Natural killer cell (primary cell): Measurements from ENCODE around the gene SPG11. TPM values are rescaled to one million over a fixed set of nuclear protein-coding genes. Genes with fewer than 3 reads are reported as not detected.

ENCODE experiments used
- ATAC-seq, 3 donors: fragments of 150-1000 bp in 2 of 3; fragments of 200-7000 bp in 1 of 3; cut with Tn5 transposase; 1 replicate in 1 of 3; 2 replicates in 2 of 3; pipeline ENCODE4 v1.10.0; 2021; ENCODE audit warnings: mild to moderate bottlenecking in 2 of 3, moderate library complexity in 2 of 3
- DNase-seq, 2 donors: peaks; one replicate each; pipeline versions ENCODE4 v3.0.0 to v3.0.0-alpha.2; 2013 to 2021; ENCODE audit warnings: mixed read lengths in 1 of 2
- H3K27ac ChIP-seq: one replicate; pipeline ENCODE4 v1.5.1; 2013; ENCODE audit warnings: mild to moderate bottlenecking, low read length
- H3K27me3 ChIP-seq: one replicate; pipeline ENCODE4 v1.6.1; 2013; ENCODE audit warnings: low read length; ENCODE audit not compliant: control insufficient read depth, insufficient read depth
- H3K36me3 ChIP-seq: one replicate; pipeline ENCODE4 v1.6.1; 2013; ENCODE audit warnings: low read length; ENCODE audit not compliant: control insufficient read depth, insufficient read depth
- H3K4me1 ChIP-seq: one replicate; pipeline ENCODE4 v1.6.1; 2013; ENCODE audit warnings: low read length; ENCODE audit not compliant: control insufficient read depth, insufficient read depth
- H3K4me3 ChIP-seq: one replicate; pipeline ENCODE4 v1.5.1; 2013; ENCODE audit warnings: low read length
- H3K9me3 ChIP-seq: one replicate; pipeline ENCODE4 v1.6.1; 2013; ENCODE audit warnings: low read length; ENCODE audit not compliant: control insufficient read depth, insufficient read depth
- H3K27ac Mint-ChIP-seq, 2 donors: one replicate each; pipeline ENCODE4 v1.8.0; 2022; ENCODE audit warnings: mild to moderate bottlenecking in 2 of 2, mixed read lengths in 2 of 2, moderate library complexity in 1 of 2
- H3K27me3 Mint-ChIP-seq, 2 donors: one replicate each; pipeline ENCODE4 v1.8.0; 2022; ENCODE audit warnings: low read depth in 2 of 2, mixed read lengths in 2 of 2
- H3K36me3 Mint-ChIP-seq: one replicate; pipeline ENCODE4 v1.8.0; 2022; ENCODE audit warnings: mixed read lengths
- H3K4me1 Mint-ChIP-seq, 2 donors: one replicate each; pipeline ENCODE4 v1.8.0; 2022; ENCODE audit warnings: mixed read lengths in 2 of 2
- H3K4me3 Mint-ChIP-seq: one replicate; pipeline ENCODE4 v1.8.0; 2022; ENCODE audit warnings: mild to moderate bottlenecking, moderate library complexity, mixed read lengths
- H3K9me3 Mint-ChIP-seq, 2 donors: one replicate each; pipeline ENCODE4 v1.8.0; 2022; ENCODE audit warnings: mixed read lengths in 2 of 2
- CTCF ChIP-seq: fragments of 200-600 bp; IDR thresholded peaks from one replicate; pipeline ENCODE4 v1.8.0; 2022; ENCODE audit warnings: antibody characterized with exemption
- WGBS: methylation state at CpG from one replicate; pipeline ENCODE4 v1.1.7; 2013; ENCODE audit warnings: missing lambda C conversion rate; ENCODE audit not compliant: insufficient coverage; 5-methylcytosine and 5-hydroxymethylcytosine counted together
- intact Hi-C: fragments of 100-400 bp; cut with micrococcal nuclease; formaldehyde crosslinking; loops from one replicate; pipeline ENCODE4 v1.14.2; 2022
- total RNA-seq, 4 donors: library from RNA; stranded (reverse); fragments of 120-200 nt in 1 of 4; gene quantifications; one replicate each; pipeline versions ENCODE4 v1.2.3 to v1.2.4, GENCODE V29; 2013 to 2022

SPG11 gene
- total RNA-seq, 3 donors from 2014 or later (not counting 1 experiment from before 2014, with no cell fraction given), result 123 to 154 (median 153) TPM

- Histone ChIP-seq H3K9me3 (no peaks in the 10 kb centered on the region), H3K4me1 (no peaks in the 10 kb centered on the region), H3K27ac (no peak overlapping the region), H3K27me3 (no peaks in the 10 kb centered on the region), H3K4me3 (no peak overlapping the region), H3K36me3 (peaks cover 73% of the 10 kb centered on the region)
- Mint-ChIP-seq H3K9me3 (no peaks in the 10 kb centered on the region), H3K4me3 (no peak overlapping the region), H3K27ac (no peak overlapping the region), H3K4me1 (peaks cover 22 to 30% of the 10 kb centered on the region in 2 donors), H3K36me3 (peaks cover 23% of the 10 kb centered on the region), H3K27me3 (no peaks in the 10 kb centered on the region)
- intact Hi-C loops, result no loop called here
- DNase-seq, result no peak
- WGBS, result 100% methylated on average over 4 of the region's 6 CpGs
- ATAC-seq, result no peak
- TF ChIP-seq CTCF, result no peak
Measured at GRCh38 chr15:44654858-44655257, 8.6 kb downstream of the SPG11 start.

- Histone ChIP-seq H3K36me3 (peaks cover 51% of the 10 kb centered on the region), H3K27me3 (no peaks in the 10 kb centered on the region), H3K9me3 (no peaks in the 10 kb centered on the region), H3K4me3 (no peak overlapping the region), H3K27ac (no peak overlapping the region), H3K4me1 (no peaks in the 10 kb centered on the region)
- intact Hi-C loops, result no loop called here
- Mint-ChIP-seq H3K36me3 (peaks cover 33% of the 10 kb centered on the region), H3K9me3 (peaks cover 0 to 5% of the 10 kb centered on the region in 2 donors), H3K27me3 (no peaks in the 10 kb centered on the region), H3K4me3 (no peak overlapping the region), H3K4me1 (peaks cover 55 to 62% of the 10 kb centered on the region in 2 donors), H3K27ac (peak overlapping the region; percentile 35 to 65)
- no peak for ATAC-seq
- TF ChIP-seq CTCF, result no peak
- no peak for DNase-seq
Measured at GRCh38 chr15:44647637-44648036, 15.8 kb downstream of the SPG11 start.

GRCh38 chr15:44647036-44647435 lies 16.4 kb downstream of the SPG11 start:
- TF ChIP-seq CTCF, result no peak
- Mint-ChIP-seq H3K36me3 (peaks cover 33% of the 10 kb centered on the region), H3K9me3 (peaks cover 0 to 5% of the 10 kb centered on the region in 2 donors), H3K27me3 (no peaks in the 10 kb centered on the region), H3K27ac (peak overlapping the region; percentile 35 to 65), H3K4me3 (no peak overlapping the region), H3K4me1 (peaks cover 55 to 62% of the 10 kb centered on the region in 2 donors)
- Histone ChIP-seq H3K27me3 (no peaks in the 10 kb centered on the region), H3K9me3 (no peaks in the 10 kb centered on the region), H3K4me1 (no peaks in the 10 kb centered on the region), H3K36me3 (peaks cover 52% of the 10 kb centered on the region), H3K27ac (no peak overlapping the region), H3K4me3 (no peak overlapping the region)
- ATAC-seq (no peak), DNase-seq (no peak)
- WGBS, result 67% methylated on average over 1 of the region's 1 CpG
- intact Hi-C loops, result no loop called here

GRCh38 chr15:44646460-44646859 lies 17.0 kb downstream of the SPG11 start:
- H3K36me3 Mint-ChIP-seq, result peaks cover 28% of the 10 kb centered on the region
- TF ChIP-seq CTCF, result no peak
- Histone ChIP-seq H3K4me3 (no peak overlapping the region), H3K9me3 (no peaks in the 10 kb centered on the region), H3K27me3 (no peaks in the 10 kb centered on the region), H3K4me1 (no peaks in the 10 kb centered on the region), H3K36me3 (peaks cover 46% of the 10 kb centered on the region), H3K27ac (no peak overlapping the region)
- H3K9me3 Mint-ChIP-seq, result peaks cover 0 to 5% of the 10 kb centered on the region in 2 donors
- DNase-seq, result no peak
- H3K27me3 Mint-ChIP-seq, result no peaks in the 10 kb centered on the region
- H3K27ac Mint-ChIP-seq, result peak overlapping the region; percentile 35 to 65
- intact Hi-C loops, result no loop called here
- ATAC-seq, result no peak
- H3K4me3 Mint-ChIP-seq, result no peak overlapping the region
- H3K4me1 Mint-ChIP-seq, result peaks cover 52 to 58% of the 10 kb centered on the region in 2 donors
- WGBS, result 100% methylated on average over 2 of the region's 2 CpGs
